ENCODE measurements around the gene CHRD.

DNA sequence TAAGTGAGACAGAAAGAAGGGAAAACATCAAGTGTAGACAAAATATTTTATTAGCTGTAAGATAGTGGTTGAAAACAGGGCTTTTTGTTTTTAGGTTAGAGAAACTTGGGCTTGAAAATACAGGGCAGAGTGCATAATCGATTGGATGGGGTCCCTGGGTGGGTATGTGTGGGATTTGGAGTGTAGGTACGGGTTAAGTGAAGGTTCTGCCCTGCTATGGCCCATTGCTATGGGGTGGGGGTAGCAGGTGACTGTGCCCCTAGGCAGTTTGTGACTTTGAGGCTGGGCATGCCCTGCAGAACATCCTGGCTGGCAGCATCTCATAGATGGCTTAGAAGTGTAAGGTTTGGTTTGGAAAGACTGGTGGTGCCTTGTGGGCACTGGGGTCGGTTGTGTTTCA lies 46.2 kb upstream of the CHRD start:
- TF ChIP-seq, protein P1, sequence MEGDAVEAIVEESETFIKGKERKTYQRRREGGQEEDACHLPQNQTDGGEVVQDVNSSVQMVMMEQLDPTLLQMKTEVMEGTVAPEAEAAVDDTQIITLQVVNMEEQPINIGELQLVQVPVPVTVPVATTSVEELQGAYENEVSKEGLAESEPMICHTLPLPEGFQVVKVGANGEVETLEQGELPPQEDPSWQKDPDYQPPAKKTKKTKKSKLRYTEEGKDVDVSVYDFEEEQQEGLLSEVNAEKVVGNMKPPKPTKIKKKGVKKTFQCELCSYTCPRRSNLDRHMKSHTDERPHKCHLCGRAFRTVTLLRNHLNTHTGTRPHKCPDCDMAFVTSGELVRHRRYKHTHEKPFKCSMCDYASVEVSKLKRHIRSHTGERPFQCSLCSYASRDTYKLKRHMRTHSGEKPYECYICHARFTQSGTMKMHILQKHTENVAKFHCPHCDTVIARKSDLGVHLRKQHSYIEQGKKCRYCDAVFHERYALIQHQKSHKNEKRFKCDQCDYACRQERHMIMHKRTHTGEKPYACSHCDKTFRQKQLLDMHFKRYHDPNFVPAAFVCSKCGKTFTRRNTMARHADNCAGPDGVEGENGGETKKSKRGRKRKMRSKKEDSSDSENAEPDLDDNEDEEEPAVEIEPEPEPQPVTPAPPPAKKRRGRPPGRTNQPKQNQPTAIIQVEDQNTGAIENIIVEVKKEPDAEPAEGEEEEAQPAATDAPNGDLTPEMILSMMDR (IDR thresholded peaks at IDR 0.05) = no peak
- TF ChIP-seq POLR2A (IDR thresholded peaks at IDR 0.05; ENCODE audit: low read depth) (no peak), POLR2AphosphoS5 (IDR thresholded peaks at IDR 0.05) (no peak)

Data from esophagus muscularis mucosa (tissue), 3 donors.